HTR-8/SVneo (cell line): ENCODE data around the gene ABT1.

ENCODE experiments used
- DNase-seq: peaks from one replicate; pipeline ENCODE4 v3.0.0; 2011; ENCODE audit warnings: low spot score, mixed read lengths; ENCODE audit not compliant: insufficient read length
- FAIRE-seq: peaks from 2 replicates; lab custom pipeline; 2011; peaks lifted over from hg19 to GRCh38; lab: Jason Lieb, UNC

ABT1 gene

DNA sequence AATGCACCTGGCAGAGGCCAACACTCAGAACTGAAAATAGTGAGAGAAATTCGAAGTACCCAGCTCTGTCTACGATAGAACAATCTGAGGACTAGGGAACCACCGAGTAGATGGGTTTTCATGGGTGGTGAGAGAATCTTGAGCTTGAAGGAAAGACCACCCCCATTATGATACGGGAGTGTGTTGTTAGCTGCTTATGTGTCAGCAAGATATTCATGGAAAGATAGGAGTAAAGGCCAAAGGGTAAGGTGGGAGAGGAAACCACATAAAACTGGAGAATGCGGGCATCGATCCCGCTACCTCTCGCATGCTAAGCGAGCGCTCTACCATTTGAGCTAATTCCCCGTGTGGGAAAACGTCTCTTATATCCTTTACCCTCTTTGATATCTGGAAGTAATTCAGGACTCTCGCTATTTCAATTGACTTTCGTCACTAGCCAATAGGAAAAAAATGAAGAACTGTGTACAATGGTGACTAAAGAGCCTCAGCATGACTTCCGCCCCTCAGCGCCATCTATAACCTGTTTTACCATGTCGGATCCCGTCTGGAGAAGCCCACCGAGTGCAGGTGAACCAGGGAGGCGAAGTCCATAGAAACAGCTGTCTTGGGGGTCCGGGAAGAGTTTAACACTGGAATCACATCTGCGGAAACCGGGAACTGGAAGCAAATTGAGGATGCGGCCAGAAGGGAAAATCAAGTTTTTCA is 25.0 kb upstream of the ABT1 start:
- no peak for FAIRE-seq

DNA sequence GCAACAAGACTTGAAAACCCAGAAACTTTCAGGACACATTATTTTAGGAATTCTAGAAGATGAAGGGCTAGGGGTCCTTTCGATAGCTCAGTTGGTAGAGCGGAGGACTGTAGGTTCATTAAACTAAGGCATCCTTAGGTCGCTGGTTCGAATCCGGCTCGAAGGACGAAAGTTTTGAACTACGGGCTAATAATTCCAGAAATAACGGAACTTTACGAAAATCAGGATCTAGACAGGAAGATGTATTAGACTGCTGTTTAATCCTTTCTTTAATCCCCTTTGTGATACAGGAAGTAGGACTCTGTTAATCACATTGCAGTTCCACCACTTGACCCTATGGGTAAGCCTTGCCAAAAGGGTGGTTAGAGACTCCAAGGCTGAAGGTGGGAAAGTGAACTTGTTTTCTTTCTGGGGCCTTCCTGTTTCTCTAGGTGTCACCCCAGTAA is 21.2 kb upstream of the ABT1 start:
- DNase-seq = no peak
- no peak for FAIRE-seq

More for the DNA sequence above, 25.0 kb upstream of the ABT1 start:
- peak; percentile 62 for DNase-seq

- FAIRE-seq = no peak
- no peak for DNase-seq
Measured at GRCh38 chr6:26576407-26576843, 20.3 kb upstream of the ABT1 start.

DNA sequence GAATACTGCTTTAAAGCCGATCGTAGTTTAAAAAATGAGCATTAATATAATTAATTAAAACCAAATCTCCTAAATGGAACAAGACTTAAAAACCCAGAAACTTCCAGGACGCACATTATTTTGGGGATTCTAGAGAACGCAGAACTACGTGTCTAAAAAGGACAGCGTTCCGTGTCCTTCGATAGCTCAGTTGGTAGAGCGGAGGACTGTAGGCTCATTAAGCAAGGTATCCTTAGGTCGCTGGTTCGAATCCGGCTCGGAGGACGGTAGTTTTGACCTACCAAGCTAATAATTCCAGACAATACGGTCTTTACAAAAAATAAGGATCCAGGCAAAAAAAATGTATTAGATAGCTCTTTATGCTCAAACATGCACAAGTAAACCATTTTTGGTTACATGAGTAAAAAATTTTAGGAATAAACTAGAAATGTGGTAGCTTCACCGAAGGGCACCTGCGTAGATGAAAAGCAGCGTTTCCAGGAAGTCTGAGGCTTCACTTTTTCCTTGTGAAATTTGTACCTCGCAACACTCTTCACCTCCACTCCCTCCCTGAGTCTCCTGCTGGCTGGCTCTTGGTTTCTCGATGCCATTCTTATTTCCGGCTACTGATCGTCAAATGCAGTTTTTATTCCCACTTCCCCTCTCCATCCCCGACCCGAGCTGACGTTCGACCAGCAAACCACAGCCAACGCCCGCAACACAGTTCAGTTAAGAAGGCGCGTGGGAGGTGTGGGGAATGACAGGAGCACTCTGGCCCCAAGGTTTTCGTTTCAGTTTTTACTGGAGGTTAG is 19.6 kb upstream of the ABT1 start:
- DNase-seq (no peak), FAIRE-seq (no peak)

GRCh38 chr6:26577720-26578072 is 19.1 kb upstream of the ABT1 start:
- DNase-seq (no peak), FAIRE-seq (no peak)

DNA sequence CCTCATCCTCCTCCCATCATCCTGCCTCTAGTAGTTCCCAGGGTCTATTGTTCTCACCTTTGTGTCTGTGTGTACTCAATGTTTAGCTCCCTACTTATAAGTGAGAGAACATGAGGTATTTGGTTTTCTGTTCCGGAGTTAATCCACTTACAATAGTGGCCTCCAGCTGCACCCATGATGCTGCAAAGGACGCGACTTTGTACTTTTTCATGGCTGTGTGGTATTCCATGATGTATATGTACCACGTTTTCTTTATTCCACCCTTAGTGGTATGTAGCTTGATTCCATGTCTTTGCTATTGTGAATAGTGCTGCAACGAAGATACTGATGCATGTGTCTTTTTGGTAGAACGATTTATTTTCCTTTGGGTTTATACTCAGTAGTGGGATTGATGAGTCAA is 18.5 kb upstream of the ABT1 start:
- FAIRE-seq = no peak
- no peak for DNase-seq

- no peak for FAIRE-seq
Measured at GRCh38 chr6:26578741-26579140, 18.0 kb upstream of the ABT1 start.

DNA sequence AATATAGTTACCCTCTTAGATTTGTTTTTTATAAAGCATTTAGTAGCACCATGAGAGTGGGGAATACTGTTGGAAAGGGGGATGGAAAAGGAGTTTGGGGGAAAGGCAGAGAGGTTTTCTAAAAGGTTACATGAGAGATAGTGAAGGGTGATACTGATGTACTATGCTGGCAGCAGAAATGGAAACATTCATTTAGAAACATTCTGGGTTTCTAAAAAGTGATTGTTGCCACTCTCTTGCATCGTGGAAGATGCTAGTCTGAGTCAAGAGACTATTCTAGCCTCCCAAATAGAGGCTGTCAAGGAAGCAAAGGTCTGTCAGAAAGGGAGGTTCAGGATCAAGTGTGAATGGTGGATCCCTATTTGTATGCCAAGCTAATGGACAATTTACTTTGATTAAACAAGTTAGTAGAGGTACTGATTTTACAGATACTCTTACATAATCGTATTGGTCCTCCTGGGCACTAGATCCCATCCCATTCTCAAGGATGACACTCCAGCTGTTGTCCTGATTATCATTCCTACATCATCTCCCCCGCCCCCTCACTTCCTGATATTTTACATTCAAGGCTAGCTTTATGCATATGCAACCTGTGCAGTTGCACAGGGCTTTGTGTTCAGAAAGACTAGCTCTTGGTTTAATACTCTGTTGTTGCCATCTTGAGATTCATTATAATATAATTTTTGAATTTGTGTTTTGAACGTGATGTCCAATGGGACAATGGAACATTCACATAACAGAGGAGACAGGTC is 15.4 kb upstream of the ABT1 start:
- FAIRE-seq = no peak
- DNase-seq = no peak

More at GRCh38 chr6:26578741-26579140, 18.0 kb upstream of the ABT1 start:
- no peak for DNase-seq

DNA sequence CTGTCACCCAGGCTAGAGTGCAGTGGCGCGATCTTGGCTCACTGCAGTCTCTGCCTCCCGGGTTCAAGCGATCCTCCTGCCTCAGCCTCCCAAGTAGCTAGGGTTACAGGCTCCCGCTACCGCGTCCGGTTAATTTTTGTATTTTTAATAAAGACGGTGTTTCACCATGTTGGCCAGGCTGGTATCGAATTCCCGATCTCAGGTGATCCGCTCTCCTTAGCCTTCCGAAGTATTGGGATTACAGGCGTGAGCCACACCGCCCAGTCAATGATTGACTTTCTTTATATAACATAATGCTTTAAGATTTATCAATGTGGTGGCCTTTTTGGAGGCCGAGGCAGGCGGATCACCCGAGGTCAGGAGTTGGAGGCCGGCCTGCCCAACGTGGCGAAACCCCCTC is 7.8 kb upstream of the ABT1 start:
- DNase-seq (no peak), FAIRE-seq (no peak)

GRCh38 chr6:26592649-26593048 is 4.1 kb upstream of the ABT1 start:
- FAIRE-seq = no peak
- DNase-seq = no peak

DNA sequence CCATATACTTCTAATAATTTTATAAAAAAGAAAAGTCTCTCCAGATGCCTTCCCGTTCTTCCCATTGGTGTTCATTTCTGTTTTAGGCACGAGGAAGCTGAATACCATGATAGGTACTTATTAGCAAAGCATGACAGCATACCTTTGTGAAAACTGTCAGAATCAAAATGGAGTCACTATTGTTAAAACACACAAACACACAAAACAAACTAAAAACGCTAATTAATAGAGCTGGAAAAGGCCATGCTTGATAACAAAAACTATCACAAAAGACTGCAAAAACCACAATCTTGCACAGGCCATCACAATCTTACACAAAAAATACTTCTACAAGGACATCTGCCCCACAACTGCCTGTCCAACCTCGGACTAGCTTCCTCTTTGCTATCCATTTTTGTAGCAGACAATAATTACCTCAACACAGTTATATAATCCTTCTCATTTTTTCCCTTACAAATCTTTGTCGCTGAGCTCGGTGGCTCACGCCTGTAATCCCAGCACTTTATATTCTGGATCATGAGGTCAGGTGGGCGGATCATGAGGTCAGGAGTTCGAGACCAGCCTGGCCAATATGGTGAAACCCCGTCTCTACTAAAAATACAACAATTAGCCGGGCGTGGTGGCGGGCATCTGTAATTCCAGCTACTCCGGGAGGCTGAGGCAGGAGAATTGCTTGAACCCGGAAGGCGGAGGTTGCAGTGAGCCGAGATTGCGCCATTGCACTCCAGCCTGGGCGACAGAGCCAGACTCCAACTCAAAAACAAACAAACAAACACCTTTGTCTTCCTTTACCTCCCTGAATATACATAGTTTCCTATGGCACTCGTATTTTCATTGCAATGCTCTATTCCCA is 3.2 kb upstream of the ABT1 start:
- DNase-seq (no peak), FAIRE-seq (no peak)

DNA sequence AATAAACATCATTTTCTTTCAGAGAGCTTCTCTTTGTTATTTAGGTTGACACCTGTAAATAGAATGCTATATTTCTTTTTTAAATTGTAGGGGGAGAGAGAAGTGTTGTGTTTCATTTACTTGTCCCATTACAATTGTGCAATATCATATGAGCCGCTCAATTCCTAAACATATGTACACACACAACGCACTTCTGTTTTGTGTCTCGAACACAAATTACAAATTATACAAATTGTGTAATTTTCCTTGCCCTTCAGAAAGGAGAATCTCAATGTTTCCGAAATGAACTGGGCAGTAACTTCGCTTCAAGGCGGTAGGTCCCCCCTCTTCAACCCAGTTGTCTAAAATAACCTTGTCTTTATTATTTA is 2.6 kb upstream of the ABT1 start:
- FAIRE-seq = no peak

DNA sequence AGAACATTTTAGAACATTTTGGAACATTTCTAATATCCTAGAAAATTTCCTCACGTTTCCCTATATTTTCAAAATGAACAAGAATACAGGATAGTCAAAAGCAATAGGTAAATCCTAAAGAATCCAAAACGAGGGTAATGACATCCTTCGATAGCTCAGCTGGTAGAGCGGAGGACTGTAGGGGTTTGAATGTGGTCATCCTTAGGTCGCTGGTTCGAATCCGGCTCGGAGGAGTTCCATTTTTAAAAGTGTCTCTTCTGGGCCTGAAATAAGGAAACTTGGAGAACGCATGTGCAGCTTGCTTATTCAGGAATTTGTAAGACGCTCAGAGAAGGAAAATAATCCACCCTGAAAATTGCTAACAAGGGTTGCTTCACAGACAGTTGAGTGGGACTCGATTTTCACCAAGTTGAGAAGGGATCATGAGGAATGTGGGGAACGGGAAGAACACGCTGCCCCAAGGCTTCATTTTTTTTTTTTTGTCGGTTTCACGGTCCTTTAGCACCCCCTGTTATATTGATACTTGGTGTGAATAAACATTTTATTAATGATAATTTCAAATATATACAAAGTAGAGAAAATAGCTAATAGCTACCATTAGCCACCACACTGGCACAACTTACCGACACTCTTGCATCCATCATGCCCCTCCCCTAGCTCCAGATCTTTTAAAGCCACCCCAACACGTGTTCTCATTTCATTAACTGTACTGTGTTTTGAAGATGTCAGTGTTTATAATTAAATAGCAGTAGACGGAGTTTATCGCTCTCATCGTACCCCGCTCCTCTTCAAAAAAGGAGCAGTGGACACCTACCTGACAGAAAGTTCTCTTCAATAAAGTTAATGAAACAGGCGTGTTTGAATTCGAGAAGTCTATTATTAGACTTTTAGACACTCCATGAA is 1.8 kb upstream of the ABT1 start:
- DNase-seq = no peak
- no peak for FAIRE-seq

More for the DNA sequence above, 2.6 kb upstream of the ABT1 start:
- no peak for DNase-seq

DNA sequence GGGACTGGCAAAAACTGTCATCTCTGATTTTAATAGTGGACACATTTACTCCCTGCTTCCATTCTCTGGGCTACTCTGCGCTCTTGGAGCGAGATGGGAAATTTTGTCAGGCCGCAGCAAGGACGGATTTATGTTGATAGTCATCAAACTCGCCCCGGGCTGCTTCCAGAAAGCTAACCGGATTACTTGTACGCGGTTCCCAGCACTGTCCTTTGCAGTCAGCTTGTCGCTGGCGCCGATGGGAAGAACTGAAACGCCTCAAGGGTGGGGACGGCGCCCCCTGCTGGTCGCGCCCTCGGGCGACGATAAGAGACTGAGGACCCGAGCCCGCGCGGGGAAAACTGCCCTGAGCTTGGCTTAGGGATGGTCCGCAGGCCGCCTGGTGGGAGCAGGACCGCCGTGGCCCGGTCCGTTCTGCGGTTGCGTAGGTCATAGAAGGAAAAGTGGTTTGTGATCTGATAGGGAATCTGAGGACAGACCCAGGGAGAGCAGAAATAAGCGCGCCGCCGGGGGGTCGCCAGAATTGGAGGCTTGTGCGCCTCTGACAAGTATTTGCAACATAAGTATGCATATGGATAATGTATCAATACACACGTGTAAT is 984 bp upstream of the ABT1 start:
- FAIRE-seq (peak; percentile 84), DNase-seq (peak; percentile 82)

GRCh38 chr6:26597389-26597766 is 625 bp downstream of the ABT1 start:
- FAIRE-seq (no peak), DNase-seq (no peak)

- no peak for FAIRE-seq
- no peak for DNase-seq
Measured at GRCh38 chr6:26597821-26598220, 1.1 kb downstream of the ABT1 start.

- DNase-seq (no peak), FAIRE-seq (no peak)
Measured at GRCh38 chr6:26598267-26598666, 1.5 kb downstream of the ABT1 start.

DNA sequence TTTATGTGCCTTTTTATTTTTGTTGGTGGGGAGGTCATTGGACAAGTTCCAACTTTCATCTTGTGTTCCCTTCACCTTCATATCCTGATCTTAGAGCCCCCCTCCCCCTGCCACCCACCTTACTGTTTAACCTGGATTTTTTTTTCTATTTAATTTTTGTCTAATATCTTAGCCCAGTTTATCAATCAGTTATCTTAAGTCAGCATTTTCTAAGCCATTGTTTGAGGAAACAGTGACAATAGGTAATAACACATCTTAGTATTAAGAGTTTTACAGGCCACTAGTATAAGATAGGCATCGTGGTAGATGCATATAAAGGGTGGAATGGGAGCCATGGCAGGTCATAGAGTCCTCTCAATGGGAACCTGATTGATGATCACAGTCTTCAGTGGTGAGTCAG is 2.4 kb downstream of the ABT1 start:
- DNase-seq (no peak), FAIRE-seq (no peak)

GRCh38 chr6:26599591-26599990 is 2.8 kb downstream of the ABT1 start:
- FAIRE-seq = no peak
- DNase-seq = no peak
